PC-3 (cell line): ENCODE results near the gene DYNLL2.

Experiments used
- CTCF ChIP-seq: fragments of 300-600 bp; sonication (generic); conservative IDR thresholded peaks from 2 replicates; pipeline ENCODE4 v1.5.1; 2017; ENCODE audit warnings: antibody characterized with exemption, low read depth, mild to moderate bottlenecking, low read length
- EZH2 ChIP-seq: fragments of 300-600 bp; sonication (generic); IDR thresholded peaks from one replicate; pipeline ENCODE4 v1.6.1; 2017; ENCODE audit warnings: antibody characterized with exemption, mild to moderate bottlenecking, low read length; ENCODE audit not compliant: unreplicated experiment
- EZH2phosphoT487 ChIP-seq: fragments of 300-600 bp; sonication (generic); IDR thresholded peaks from 2 replicates; pipeline ENCODE4 v1.6.1; 2018; ENCODE audit warnings: mild to moderate bottlenecking, antibody characterized with exemption, low read length, borderline replicate concordance

- no peak for TF ChIP-seq CTCF
- TF ChIP-seq EZH2 = no peak
- TF ChIP-seq EZH2phosphoT487 = no peak
These were observed 3.7 kb downstream of the DYNLL2 start for GRCh38 chr17:58086953-58087352.
